Transverse colon (tissue), 4 donors: ENCODE results near the gene ESYT2. TPM values are rescaled to one million over a fixed set of nuclear protein-coding genes. Genes with fewer than 3 reads are reported as not detected.

Experiments used
- DNase-seq: peaks from one replicate; pipeline ENCODE4 v3.0.0-alpha.2; 2019
- H3K27ac ChIP-seq, 4 donors: fragments of 200-600 bp; sonication (generic); 2 replicates each; pipeline ENCODE4 v1.5.1; 2016 to 2018; ENCODE audit warnings: inconsistent platforms in 4 of 4
- H3K27me3 ChIP-seq: fragments of 200-600 bp; sonication (generic); 2 replicates; pipeline ENCODE4 v1.5.1; 2017; ENCODE audit warnings: inconsistent platforms
- H3K36me3 ChIP-seq, 4 donors: fragments of 200-600 bp; sonication (generic); 2 replicates each; pipeline ENCODE4 v1.5.1; 2017 to 2019; ENCODE audit warnings: inconsistent platforms in 4 of 4
- H3K4me1 ChIP-seq, 4 donors: fragments of 200-600 bp; sonication (generic); 2 replicates each; pipeline ENCODE4 v1.5.1; 2017 to 2020; ENCODE audit warnings: inconsistent platforms in 4 of 4
- H3K4me3 ChIP-seq, 4 donors: fragments of 200-600 bp; sonication (generic); 1 replicate in 1 of 4; 2 replicates in 3 of 4; pipeline versions ENCODE4 v1.5.1 to v1.6.1; 2017 to 2019; ENCODE audit warnings: inconsistent platforms in 4 of 4
- H3K9me3 ChIP-seq, 2 donors: fragments of 200-600 bp; sonication (generic); 2 replicates each; pipeline ENCODE4 v1.5.1; 2017 to 2019; ENCODE audit warnings: inconsistent platforms in 2 of 2
- CTCF ChIP-seq, 5 experiments: fragments of 200-600 bp in 3 of 5; fragments of 450-650 bp in 2 of 5; sonication (generic) in 3 of 5; IDR thresholded peaks; 1 replicate in 2 of 5; 2 replicates in 3 of 5; pipeline ENCODE4 v1.5.1; 2016 to 2017; ENCODE audit warnings: antibody characterized with exemption in 5 of 5, inconsistent platforms in 3 of 5, mild to moderate bottlenecking in 2 of 5, moderate library complexity in 1 of 5
- EP300 ChIP-seq: sonication (generic); formaldehyde crosslinking; IDR thresholded peaks from one replicate; pipeline ENCODE4 v1.6.1; 2017; ENCODE audit warnings: antibody characterized with exemption, low read depth
- POLR2A ChIP-seq: fragments of 450-650 bp; IDR thresholded peaks from one replicate; pipeline ENCODE4 v1.6.1; 2016; ENCODE audit warnings: antibody characterized with exemption, mild to moderate bottlenecking, moderate library complexity
- POLR2AphosphoS5 ChIP-seq, 3 donors: sonication (generic); formaldehyde crosslinking; IDR thresholded peaks; one replicate each; pipeline ENCODE4 v1.6.1; 2016; ENCODE audit warnings: antibody characterized with exemption in 3 of 3
- WGBS, 2 donors: methylation state at CpG; one replicate each; pipeline ENCODE4 v1.1.5; 2018; ENCODE audit warnings: low coverage in 1 of 2; 5-methylcytosine and 5-hydroxymethylcytosine counted together
- in situ Hi-C, 4 donors: fragments of 200-750 bp; cut with MboI; loops; one replicate each; pipeline versions ENCODE4 v1.15.0 to v1.15.1; 2017; ENCODE audit warnings: low sequenced_read_pairs in 3 of 4, low pct_ligation_motif_present in 1 of 4, low pct_unique_long_range_greater_than_20kb in 1 of 4
- intact Hi-C: fragments of 100-400 bp; cut with DNase I; formaldehyde crosslinking; loops from one replicate; pipeline ENCODE4 v1.15.1; 2023; ENCODE audit warnings: low total_unique reads
- total RNA-seq, 4 donors: library from RNA; depleted of rRNA; stranded (reverse); fragments of >200 nt; gene quantifications; one replicate each; pipeline ENCODE4 v1.1.0, GENCODE V29; 2016

ESYT2 gene
- total RNA-seq, 4 donors from 2014 or later = 78.6 to 113 (median 87.3) TPM

DNA sequence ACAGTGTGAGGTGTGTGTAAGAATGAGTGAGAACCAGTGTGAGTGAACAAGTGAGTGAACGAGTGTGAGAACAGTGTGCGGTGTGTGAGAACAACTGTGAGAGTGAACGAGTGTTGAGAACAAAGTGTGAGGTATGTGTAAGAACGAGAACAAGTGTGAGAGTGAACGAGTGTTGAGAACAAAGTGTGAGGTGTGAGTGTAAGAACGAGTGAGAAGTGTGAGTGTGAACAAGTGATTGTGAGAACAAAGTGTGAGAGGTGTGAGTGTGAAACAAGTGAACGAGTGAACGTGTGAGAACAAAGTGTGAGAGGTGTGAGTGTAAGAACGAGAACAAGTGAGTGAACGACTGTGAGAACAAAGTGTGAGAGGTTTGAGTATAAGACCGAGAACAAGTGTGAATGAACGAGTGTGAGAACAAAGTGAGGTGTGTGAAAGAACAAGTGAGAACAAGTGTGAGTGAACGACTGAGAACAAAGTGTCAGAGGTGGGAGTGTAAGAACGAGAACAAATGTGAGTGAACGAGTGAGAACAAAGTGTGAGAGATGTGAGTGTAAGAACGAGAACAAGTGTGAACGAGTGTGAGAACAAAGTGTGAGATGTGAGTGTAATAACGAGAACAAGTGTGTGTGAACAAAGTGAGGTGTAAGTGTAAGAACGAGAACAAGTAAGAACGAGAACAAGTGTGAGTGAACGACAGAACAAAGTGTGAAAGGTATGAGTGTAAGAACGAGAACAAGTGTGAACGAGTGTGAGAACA, 47.9 kb downstream of the ESYT2 start:
- H3K36me3 ChIP-seq = peaks cover 0 to 15% (median 0%) of the 10 kb centered on the region in 4 donors
- no peak overlapping the region for H3K4me3 ChIP-seq
- WGBS, 2 donors = 90 to 95% methylated on average over 22 to 23 of the region's 23 CpGs
- intact Hi-C loops (no loop called here), in situ Hi-C loops (no loop called here)
- no peaks in the 10 kb centered on the region for H3K9me3 ChIP-seq
- H3K27ac ChIP-seq = peak overlapping the region in 2 of 4 donors; percentile 33 to 80
- TF ChIP-seq CTCF (IDR thresholded peaks at IDR 0.05) (no peak), EP300 (no peak), POLR2A (no peak), POLR2AphosphoS5 (IDR thresholded peaks at IDR 0.05) (no peak)
- no peaks in the 10 kb centered on the region for H3K27me3 ChIP-seq
- H3K4me1 ChIP-seq = peaks cover 22 to 54% (median 37%) of the 10 kb centered on the region in 4 donors
- no peak for DNase-seq

GRCh38 chr7:158779061-158780000, 50.0 kb downstream of the ESYT2 start:
- Histone ChIP-seq H3K27me3 (no peaks in the 10 kb centered on the region), H3K36me3 (peaks cover 0 to 15% (median 0%) of the 10 kb centered on the region in 4 donors), H3K4me1 (peaks cover 22 to 64% (median 39%) of the 10 kb centered on the region in 4 donors), H3K27ac (peak overlapping the region; percentile 74 to 80 (median 79)), H3K4me3 (no peak overlapping the region), H3K9me3 (no peaks in the 10 kb centered on the region)
- DNase-seq = peak; percentile 49
- TF ChIP-seq EP300 (no peak), POLR2A (no peak), POLR2AphosphoS5 (IDR thresholded peaks at IDR 0.05) (peak in 2 of 3 donors; percentile 9 to 50), CTCF (IDR thresholded peaks at IDR 0.05) (no peak)
- intact Hi-C loops = no loop called here
- in situ Hi-C loops = no loop called here
- 49% methylated on average over 6 of the region's 6 CpGs; no CpG with 5 or more reads in 1 of the 2 donors for WGBS, 2 donors

DNA sequence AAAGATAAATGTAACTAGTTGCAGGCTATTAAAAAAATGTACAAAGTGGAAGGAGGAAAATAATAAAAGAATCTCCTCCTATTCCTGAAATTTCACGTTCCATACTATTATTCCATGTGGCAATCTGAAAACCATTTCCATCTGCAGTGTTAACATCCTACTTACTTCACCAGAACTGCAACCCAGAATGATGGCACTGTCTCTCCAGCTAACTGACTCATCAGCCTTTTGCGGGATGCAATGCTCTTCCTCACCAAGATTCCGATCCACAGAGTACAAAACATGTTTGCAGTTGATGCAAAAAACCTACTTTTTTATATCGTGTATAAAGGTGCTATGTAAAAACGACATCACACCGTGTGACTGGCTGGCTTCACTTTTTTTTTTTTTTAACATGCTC, 50.8 kb downstream of the ESYT2 start:
- DNase-seq = no peak
- TF ChIP-seq CTCF (IDR thresholded peaks at IDR 0.05) (no peak), POLR2A (no peak), POLR2AphosphoS5 (IDR thresholded peaks at IDR 0.05) (no peak), EP300 (no peak)
- Histone ChIP-seq H3K9me3 (no peaks in the 10 kb centered on the region), H3K27me3 (no peaks in the 10 kb centered on the region), H3K4me1 (peaks cover 19 to 56% (median 38%) of the 10 kb centered on the region in 4 donors), H3K27ac (peak overlapping the region; percentile 74 to 80 (median 79)), H3K36me3 (peaks cover 0 to 15% (median 0%) of the 10 kb centered on the region in 4 donors), H3K4me3 (no peak overlapping the region)
- in situ Hi-C loops (no loop called here), intact Hi-C loops (no loop called here)
- WGBS, 2 donors = 12 to 42% methylated on average over 6 of the region's 6 CpGs

DNA sequence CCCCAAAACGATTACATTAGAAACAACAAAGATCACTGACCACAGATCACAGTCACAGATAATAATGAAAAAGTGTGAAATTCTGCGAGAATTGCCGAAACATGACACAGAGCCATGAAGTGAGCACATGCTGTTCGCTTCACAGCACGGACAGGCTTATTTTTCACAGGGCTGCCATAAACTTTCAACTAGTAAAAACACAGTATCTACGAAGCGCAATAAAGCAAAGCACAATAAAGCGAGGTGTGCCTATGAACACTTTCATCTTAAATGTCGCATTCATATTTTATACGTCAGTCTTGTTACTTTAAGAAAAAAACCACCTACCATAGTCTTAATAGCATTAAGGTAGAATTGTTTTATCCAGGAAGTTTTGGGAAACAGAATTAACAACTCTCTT, 51.5 kb downstream of the ESYT2 start:
- Histone ChIP-seq H3K9me3 (no peaks in the 10 kb centered on the region), H3K27ac (peak overlapping the region; percentile 74 to 80 (median 79)), H3K27me3 (no peaks in the 10 kb centered on the region), H3K4me1 (peaks cover 19 to 50% (median 36%) of the 10 kb centered on the region in 4 donors), H3K4me3 (no peak overlapping the region), H3K36me3 (peaks cover 0 to 10% (median 0%) of the 10 kb centered on the region in 4 donors)
- in situ Hi-C loops (no loop called here), intact Hi-C loops (no loop called here)
- WGBS, 2 donors = 56 to 60% methylated on average over 10 of the region's 10 CpGs
- DNase-seq = peak; percentile 37
- TF ChIP-seq POLR2AphosphoS5 (IDR thresholded peaks at IDR 0.05) = peak in 2 of 3 donors; percentile 50 to 61
- no peak for TF ChIP-seq EP300
